Measurements from ENCODE around the gene TBX4. TPM values are rescaled to one million over a fixed set of nuclear protein-coding genes. Genes with fewer than 3 reads are reported as not detected.

The TBX4 gene
- total RNA-seq, 1 experiment from 2014 or later, result not detected

- Histone ChIP-seq H2BK12ac (ENCODE audit: insufficient read length, low read depth, low read length) (no peak overlapping the region), H3K27me3 (ENCODE audit: insufficient read depth, low read length) (peaks cover 7% of the 10 kb centered on the region; the same call in 1 of the 2 replicates), H4K5ac (ENCODE audit: insufficient read length, low read depth, low read length) (no peak overlapping the region), H3K9ac (ENCODE audit: extremely low read depth, insufficient read length, low read length) (no peak overlapping the region), H2AFZ (ENCODE audit: low read length) (no peak overlapping the region), H2AK5ac (ENCODE audit: insufficient read length, low read length) (no peak overlapping the region), H4K8ac (replicated peaks; ENCODE audit: insufficient read length, low read depth, low read length) (no peak overlapping the region), H3K4me2 (ENCODE audit: insufficient read depth, insufficient read length, low read length) (no peak overlapping the region), H3K56ac (ENCODE audit: insufficient read length, low read depth, low read length) (no peak overlapping the region), H3K9me3 (ENCODE audit: control insufficient read depth, low read depth, low read length) (no peaks in the 10 kb centered on the region), H4K20me1 (ENCODE audit: control insufficient read depth, insufficient read depth, insufficient read length) (no peaks in the 10 kb centered on the region), H3K79me1 (ENCODE audit: insufficient read depth, low read depth, low read length, poor library complexity, severe bottlenecking) (no peaks in the 10 kb centered on the region), H3K23me2 (ENCODE audit: insufficient read length, low read depth, low read length, poor library complexity, severe bottlenecking) (no peaks in the 10 kb centered on the region), H2BK20ac (ENCODE audit: low read depth, low read length, poor library complexity, severe bottlenecking) (no peak overlapping the region), H2BK120ac (ENCODE audit: low read depth, low read length, poor library complexity, severe bottlenecking) (no peak overlapping the region), H2BK5ac (ENCODE audit: insufficient read length, low read length) (no peak overlapping the region), H3K4ac (ENCODE audit: low read depth, low read length) (no peak overlapping the region), H2BK15ac (ENCODE audit: low read depth, low read length) (no peak overlapping the region), H3K23ac (ENCODE audit: insufficient read length, low read depth, low read length) (no peak overlapping the region), H3K4me1 (ENCODE audit: insufficient read depth, low read length) (no peaks in the 10 kb centered on the region; the same call in 1 of the 2 replicates), H4K91ac (ENCODE audit: insufficient read length, low read depth, low read length) (no peak overlapping the region), H3K14ac (ENCODE audit: insufficient read depth, low read length) (no peak overlapping the region), H3K79me2 (ENCODE audit: insufficient read depth, low read length) (no peaks in the 10 kb centered on the region), H3K18ac (ENCODE audit: insufficient read length, low read depth, low read length) (no peak overlapping the region), H3K27ac (ENCODE audit: insufficient read length, low read depth, low read length) (no peak overlapping the region), H3T11ph (ENCODE audit: low read length) (no peak overlapping the region)
- Mint-ChIP-seq H3K4me1 (peaks cover 4 to 15% of the 10 kb centered on the region in 2 experiments), H3K27me3 (ENCODE audit: low read depth) (peaks cover 52% of the 10 kb centered on the region), H3K4me3 (no peak overlapping the region), H3K36me3 (ENCODE audit: insufficient read depth in 1 of 3, low read depth in 3 of 3) (no peaks in the 10 kb centered on the region), H3K9me3 (no peaks in the 10 kb centered on the region; a peak in 1 of 5 replicates), H3K27ac (no peak overlapping the region)
- no CpG with 5 or more reads among the region's 5 CpGs for WGBS (ENCODE audit: extremely low coverage, insufficient read length, low lambda C conversion rate)
- TF ChIP-seq CTCF (conservative IDR thresholded peaks at IDR 0.05), result no peak
- DNase-seq, result peak; percentile 25
Observed at GRCh38 chr17:61469949-61470348, 17.7 kb downstream of the TBX4 start.

Data from H9 (cell line).